Mesendoderm (in vitro differentiated cells): ENCODE results near the gene MORF4L1.

Source experiments
- DNase-seq: peaks from one replicate; pipeline ENCODE4 v3.0.0; 2013
- H2AK5ac ChIP-seq: 2 replicates; pipeline ENCODE4 v1.6.1; 2013; ENCODE audit warnings: low read length, inconsistent platforms
- H2BK120ac ChIP-seq: 2 replicates; pipeline ENCODE4 v1.6.1; 2013; ENCODE audit warnings: low read depth, mild to moderate bottlenecking, low read length, moderate library complexity, mixed read lengths
- H2BK15ac ChIP-seq: replicated peaks from 2 replicates; pipeline ENCODE4 v1.6.1; 2013; ENCODE audit warnings: low read depth, mild to moderate bottlenecking, moderate library complexity
- H2BK5ac ChIP-seq: 2 replicates; pipeline ENCODE4 v1.6.1; 2013; ENCODE audit warnings: low read length, inconsistent platforms
- H3K18ac ChIP-seq: 2 replicates; pipeline ENCODE4 v1.6.1; 2013; ENCODE audit warnings: mild to moderate bottlenecking, low read length, mixed read lengths
- H3K23ac ChIP-seq: one replicate; pipeline ENCODE4 v1.6.1; 2013; ENCODE audit warnings: low read length
- H3K27ac ChIP-seq: 2 replicates; pipeline ENCODE4 v1.5.1; 2013; ENCODE audit warnings: low read depth, mild to moderate bottlenecking, inconsistent platforms, low read length, moderate library complexity
- H3K27me3 ChIP-seq: 2 replicates; pipeline ENCODE4 v1.6.1; 2013; ENCODE audit warnings: low read length, control low read depth, mild to moderate bottlenecking, inconsistent platforms; ENCODE audit not compliant: insufficient read depth, poor library complexity
- H3K36me3 ChIP-seq: 2 replicates; pipeline ENCODE4 v1.6.1; 2013; ENCODE audit warnings: low read length, inconsistent platforms; ENCODE audit not compliant: control insufficient read depth, insufficient read depth
- H3K4ac ChIP-seq: one replicate; pipeline ENCODE4 v1.6.1; 2013; ENCODE audit warnings: low read depth, mild to moderate bottlenecking, low read length, moderate library complexity
- H3K4me1 ChIP-seq: 2 replicates; pipeline ENCODE4 v1.6.1; 2013; ENCODE audit warnings: low read depth, low read length, inconsistent platforms; ENCODE audit not compliant: control insufficient read depth
- H3K4me2 ChIP-seq: 2 replicates; pipeline ENCODE4 v1.6.1; 2013; ENCODE audit warnings: low read length
- H3K4me3 ChIP-seq: 2 replicates; pipeline ENCODE4 v1.5.1; 2013; ENCODE audit warnings: mild to moderate bottlenecking, low read length
- H3K56ac ChIP-seq: one replicate; pipeline ENCODE4 v1.6.1; 2013; ENCODE audit warnings: low read length
- H3K79me1 ChIP-seq: 2 replicates; pipeline ENCODE4 v1.6.1; 2013; ENCODE audit warnings: low read length, inconsistent platforms
- H3K79me2 ChIP-seq: 2 replicates; pipeline ENCODE4 v1.6.1; 2013; ENCODE audit warnings: mild to moderate bottlenecking, low read length; ENCODE audit not compliant: control insufficient read depth, insufficient read depth
- H3K9ac ChIP-seq: 2 replicates; pipeline ENCODE4 v1.6.1; 2013; ENCODE audit warnings: low read length, inconsistent platforms
- H4K5ac ChIP-seq: one replicate; pipeline ENCODE4 v1.6.1; 2013; ENCODE audit warnings: low read length
- H4K8ac ChIP-seq: one replicate; pipeline ENCODE4 v1.6.1; 2013; ENCODE audit warnings: low read depth, mild to moderate bottlenecking, control low read depth, low read length, moderate library complexity
- WGBS: extraction: QIAGEN DNeasy Blood & Tissue Kit; methylation state at CpG from one replicate; pipeline ENCODE4 v1.1.7; 2013; ENCODE audit warnings: low lambda C conversion rate, missing lambda C conversion rate; ENCODE audit not compliant: insufficient coverage; ENCODE audit errors: extremely low coverage; 5-methylcytosine and 5-hydroxymethylcytosine counted together

The MORF4L1 gene

DNA sequence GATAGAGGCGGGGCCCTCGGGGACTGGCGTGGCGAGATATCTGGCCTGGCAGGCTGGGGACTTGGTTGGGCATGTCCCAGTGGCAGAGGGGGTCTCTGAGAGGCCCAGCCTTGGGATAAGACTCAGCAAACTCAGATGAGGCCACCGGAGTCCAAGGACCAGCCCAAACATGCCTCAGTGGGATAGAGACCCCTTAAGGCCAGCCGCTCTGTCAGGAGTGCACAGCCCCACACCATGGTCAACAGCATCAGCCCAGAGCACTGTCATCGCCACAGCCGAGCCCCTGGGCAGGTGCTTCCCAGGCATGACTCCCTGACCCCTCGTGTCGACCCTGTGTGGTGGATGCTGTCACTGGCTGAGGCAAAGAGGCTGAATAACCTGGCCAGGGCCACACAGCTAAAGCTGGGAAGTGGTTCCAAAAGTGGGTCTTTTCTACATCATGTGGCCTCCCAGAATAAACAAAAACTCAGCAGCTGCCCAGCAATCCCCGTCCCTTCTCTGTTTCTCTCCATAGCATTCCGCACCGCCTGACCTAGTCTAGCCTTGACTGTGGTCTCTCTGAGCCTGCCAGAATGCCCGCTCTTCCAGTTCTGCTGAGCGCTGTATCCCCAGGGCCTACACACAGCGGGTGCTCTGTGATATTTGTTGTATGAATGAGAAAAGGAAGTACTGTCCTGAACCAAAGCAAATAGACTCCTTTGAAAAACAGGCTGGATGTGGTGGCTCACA is 57.0 kb downstream of the MORF4L1 start:
- Histone ChIP-seq H3K4me3 (no peak overlapping the region), H3K79me1 (no peaks in the 10 kb centered on the region), H2BK5ac (no peak overlapping the region), H3K4ac (no peak overlapping the region), H3K79me2 (no peaks in the 10 kb centered on the region), H3K4me1 (no peaks in the 10 kb centered on the region), H3K4me2 (no peak overlapping the region), H3K18ac (no peak overlapping the region), H2BK15ac (no peak overlapping the region), H2AK5ac (no peak overlapping the region), H3K9ac (no peak overlapping the region), H3K36me3 (no peaks in the 10 kb centered on the region), H3K27ac (no peak overlapping the region), H4K5ac (no peak overlapping the region), H4K8ac (no peak overlapping the region), H3K27me3 (no peaks in the 10 kb centered on the region), H3K56ac (no peak overlapping the region), H3K23ac (no peak overlapping the region), H2BK120ac (no peak overlapping the region)
- WGBS = no CpG with 5 or more reads among the region's 16 CpGs
- DNase-seq = no peak

DNA sequence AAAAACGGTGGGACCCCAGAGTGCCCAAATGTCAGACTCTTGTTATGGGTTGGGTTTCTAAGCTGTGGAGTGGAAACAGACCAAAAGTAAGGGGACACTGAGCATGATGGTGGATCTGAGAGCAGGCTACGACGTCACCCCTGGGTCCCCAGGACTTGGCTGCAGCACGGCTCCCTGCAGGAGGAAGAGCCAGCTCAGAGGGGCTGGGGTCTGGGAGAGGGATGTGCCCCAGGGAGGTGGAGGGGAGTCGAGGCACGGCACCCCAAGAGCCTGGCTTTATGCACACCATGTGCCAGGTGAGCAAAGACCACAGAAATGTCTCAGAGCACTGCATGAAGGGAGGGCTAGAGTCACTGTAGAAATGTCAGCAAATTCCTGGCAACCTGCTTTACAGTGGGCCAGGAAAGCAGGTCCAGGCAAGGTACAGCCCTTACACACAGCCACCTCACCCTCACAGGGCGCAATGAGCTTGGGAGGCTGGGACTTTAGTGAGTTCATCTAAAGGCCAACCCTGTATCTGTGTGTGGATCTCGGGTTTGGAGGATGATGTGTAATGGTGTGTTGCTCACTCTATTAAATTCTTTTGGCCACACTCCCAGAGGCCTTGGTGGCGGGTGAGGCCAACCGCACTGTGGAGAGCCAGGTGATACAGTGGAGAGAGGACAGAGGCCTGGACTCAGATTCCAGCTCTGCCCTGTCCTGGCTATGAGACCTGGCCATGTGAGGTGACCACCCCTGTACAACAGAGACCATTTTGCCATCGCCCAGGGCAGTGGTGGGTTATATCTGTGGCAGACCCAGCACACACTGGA is 58.1 kb downstream of the MORF4L1 start:
- Histone ChIP-seq H4K5ac (no peak overlapping the region), H3K79me2 (no peaks in the 10 kb centered on the region), H3K9ac (no peak overlapping the region), H3K27me3 (no peaks in the 10 kb centered on the region), H3K4me3 (no peak overlapping the region), H3K18ac (no peak overlapping the region), H3K4me2 (no peak overlapping the region), H4K8ac (no peak overlapping the region), H3K4me1 (no peaks in the 10 kb centered on the region), H3K4ac (no peak overlapping the region), H2BK15ac (no peak overlapping the region), H3K79me1 (no peaks in the 10 kb centered on the region), H2BK5ac (no peak overlapping the region), H3K23ac (no peak overlapping the region), H3K56ac (no peak overlapping the region), H2AK5ac (no peak overlapping the region), H2BK120ac (no peak overlapping the region), H3K36me3 (no peaks in the 10 kb centered on the region), H3K27ac (no peak overlapping the region)
- no peak for DNase-seq
- no CpG with 5 or more reads among the region's 11 CpGs for WGBS

DNA sequence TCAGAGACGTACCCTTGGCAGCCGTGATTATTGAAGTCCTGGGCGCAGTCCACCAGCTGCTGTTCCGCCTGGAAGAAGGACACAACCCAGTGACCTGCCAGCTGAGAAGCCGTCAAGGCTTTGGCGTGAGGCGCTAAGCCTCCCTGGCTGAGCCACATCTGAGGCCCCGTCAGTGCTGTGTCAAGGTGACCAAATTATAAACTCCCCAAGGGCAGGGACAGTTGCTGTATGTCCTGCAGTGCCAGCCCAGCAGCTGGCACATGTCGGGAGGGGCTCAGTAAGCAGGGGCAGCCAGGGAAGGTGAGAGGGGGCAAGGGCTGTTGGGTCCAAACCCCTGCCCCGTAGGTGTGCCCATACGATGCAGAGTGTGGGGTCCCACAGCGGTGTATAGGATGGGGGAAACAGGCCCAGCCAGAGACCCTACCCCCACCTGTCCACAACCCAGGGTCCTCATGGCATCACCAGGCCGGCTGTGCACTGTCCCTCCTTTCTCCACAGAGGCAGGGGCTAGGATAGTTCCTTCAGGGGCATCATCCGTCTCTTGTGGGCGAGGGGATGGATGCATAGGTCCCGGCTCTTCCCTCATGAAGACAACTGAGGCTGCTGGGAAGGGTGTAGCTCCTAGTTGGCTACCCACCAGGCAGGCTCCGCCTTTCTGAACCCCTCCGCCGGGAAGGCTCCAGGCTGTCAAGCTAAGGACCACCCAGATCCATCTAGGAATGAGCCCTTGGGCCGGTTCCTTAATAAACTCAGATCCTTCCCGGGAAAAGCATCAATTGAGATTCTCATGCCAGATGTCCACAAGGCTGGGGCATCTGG is 59.0 kb downstream of the MORF4L1 start:
- Histone ChIP-seq H4K5ac (no peak overlapping the region), H3K79me1 (no peaks in the 10 kb centered on the region), H4K8ac (no peak overlapping the region), H3K27me3 (no peaks in the 10 kb centered on the region), H3K4me1 (no peaks in the 10 kb centered on the region), H3K9ac (no peak overlapping the region), H2BK5ac (no peak overlapping the region), H3K4me2 (no peak overlapping the region), H3K23ac (no peak overlapping the region), H3K18ac (no peak overlapping the region), H2BK15ac (no peak overlapping the region), H3K4me3 (no peak overlapping the region), H2BK120ac (no peak overlapping the region), H2AK5ac (no peak overlapping the region), H3K56ac (no peak overlapping the region), H3K4ac (no peak overlapping the region), H3K79me2 (no peaks in the 10 kb centered on the region), H3K36me3 (no peaks in the 10 kb centered on the region), H3K27ac (no peak overlapping the region)
- no CpG with 5 or more reads among the region's 21 CpGs for WGBS
- no peak for DNase-seq

DNA sequence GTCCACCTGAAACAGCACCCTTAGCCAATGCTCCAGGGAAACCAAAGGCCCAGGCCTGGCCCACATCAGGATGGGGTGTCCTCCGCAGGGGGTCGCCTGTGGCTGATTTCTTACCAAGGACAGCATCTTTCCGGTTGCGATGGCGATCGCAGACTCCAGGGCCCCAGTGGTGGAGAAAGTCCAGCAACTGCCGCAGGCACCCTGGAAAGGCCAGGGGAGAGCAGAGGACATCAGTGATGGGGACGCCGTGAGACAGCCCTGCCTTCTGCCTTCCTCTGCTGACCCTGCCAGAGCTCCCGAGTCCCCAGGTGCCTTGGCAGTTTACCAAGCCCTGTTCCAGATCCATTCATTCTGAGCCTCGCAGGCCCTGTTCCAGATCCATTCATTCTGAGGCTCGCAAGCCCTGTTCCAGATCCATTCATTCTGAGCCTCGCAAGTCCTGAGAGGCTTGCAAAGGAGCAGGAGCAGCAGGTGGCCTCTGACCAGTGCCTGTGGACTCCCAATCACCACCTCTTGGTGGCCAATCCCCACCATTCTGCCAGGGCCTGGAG is 59.6 kb downstream of the MORF4L1 start:
- no peaks in the 10 kb centered on the region for H3K4me1 ChIP-seq
- H3K4ac ChIP-seq = no peak overlapping the region
- no peak overlapping the region for H4K8ac ChIP-seq
- H2AK5ac ChIP-seq = no peak overlapping the region
- H3K79me2 ChIP-seq = no peaks in the 10 kb centered on the region
- no peak overlapping the region for H3K23ac ChIP-seq
- no peak overlapping the region for H4K5ac ChIP-seq
- H3K56ac ChIP-seq = no peak overlapping the region
- no peak overlapping the region for H3K4me3 ChIP-seq
- DNase-seq = no peak
- no peak overlapping the region for H3K18ac ChIP-seq
- H3K36me3 ChIP-seq = no peaks in the 10 kb centered on the region
- H3K79me1 ChIP-seq = no peaks in the 10 kb centered on the region
- H3K27ac ChIP-seq = no peak overlapping the region
- WGBS = no CpG with 5 or more reads among the region's 13 CpGs
- H3K27me3 ChIP-seq = no peaks in the 10 kb centered on the region
- H2BK5ac ChIP-seq = no peak overlapping the region
- H3K4me2 ChIP-seq = no peak overlapping the region
- H2BK15ac ChIP-seq = no peak overlapping the region
- H3K9ac ChIP-seq = no peak overlapping the region
- no peak overlapping the region for H2BK120ac ChIP-seq

DNA sequence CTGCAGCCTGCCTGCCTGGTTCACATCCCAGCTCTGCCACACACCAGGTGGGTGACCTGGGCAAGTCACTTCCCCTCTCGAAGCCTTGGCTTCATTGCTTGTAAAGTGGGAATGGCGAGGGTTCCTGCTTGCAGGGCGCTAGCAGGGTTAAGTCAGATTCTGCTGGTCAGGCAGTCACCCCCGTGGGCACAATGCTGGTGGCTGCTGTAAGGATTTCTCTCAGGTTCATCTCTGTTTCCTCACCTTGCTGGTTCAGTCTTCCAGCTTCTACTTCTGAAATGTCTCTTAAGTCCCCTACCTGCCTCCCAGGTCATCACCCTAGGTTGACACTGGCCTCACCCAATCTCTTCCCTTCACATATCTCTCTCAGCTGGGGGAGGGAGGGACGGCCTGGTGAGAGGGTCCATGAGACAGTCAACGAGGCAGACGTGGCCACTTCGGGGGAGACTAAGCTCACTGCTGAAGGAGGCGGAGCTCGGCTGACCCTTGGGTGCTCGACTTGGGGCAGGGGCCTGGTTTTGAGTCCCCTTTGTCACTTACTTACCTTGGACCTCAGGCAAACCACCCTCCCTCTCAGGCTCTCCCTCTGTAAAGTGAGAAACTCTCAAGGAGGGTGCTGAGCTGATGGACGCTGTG is 60.6 kb downstream of the MORF4L1 start:
- WGBS = no CpG with 5 or more reads among the region's 12 CpGs
- Histone ChIP-seq H3K36me3 (no peaks in the 10 kb centered on the region), H3K4me2 (no peak overlapping the region), H3K23ac (no peak overlapping the region), H3K4ac (no peak overlapping the region), H3K79me2 (no peaks in the 10 kb centered on the region), H2BK15ac (no peak overlapping the region), H4K8ac (no peak overlapping the region), H2AK5ac (no peak overlapping the region), H2BK5ac (no peak overlapping the region), H3K27me3 (no peaks in the 10 kb centered on the region), H3K56ac (no peak overlapping the region), H3K9ac (no peak overlapping the region), H3K4me3 (no peak overlapping the region), H2BK120ac (no peak overlapping the region), H3K27ac (no peak overlapping the region), H3K4me1 (no peaks in the 10 kb centered on the region), H3K79me1 (no peaks in the 10 kb centered on the region), H3K18ac (no peak overlapping the region), H4K5ac (no peak overlapping the region)
- DNase-seq = no peak
